Measurements from ENCODE around the gene LIN28A.

DNA sequence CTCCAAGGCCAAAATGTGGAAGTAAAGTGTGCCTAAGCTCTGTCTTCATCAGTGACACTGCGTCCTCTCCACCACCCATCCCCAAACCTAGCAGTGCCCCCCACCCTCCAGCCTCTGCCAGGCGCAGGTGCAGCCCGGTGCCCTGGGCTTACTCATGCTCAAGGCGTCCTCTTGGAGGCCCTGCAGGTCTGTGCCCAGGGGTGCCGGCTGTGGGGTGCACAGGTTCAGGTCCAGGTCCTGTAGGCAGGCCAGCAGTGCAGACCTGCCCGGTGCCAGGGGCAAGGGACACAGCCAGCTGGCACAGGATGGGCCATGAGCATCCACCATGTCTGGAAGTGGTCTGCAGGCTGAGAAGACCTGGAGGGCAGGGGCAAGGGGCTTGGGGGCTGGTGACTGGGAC, 43.2 kb upstream of the LIN28A start:
- TF ChIP-seq, protein P1, sequence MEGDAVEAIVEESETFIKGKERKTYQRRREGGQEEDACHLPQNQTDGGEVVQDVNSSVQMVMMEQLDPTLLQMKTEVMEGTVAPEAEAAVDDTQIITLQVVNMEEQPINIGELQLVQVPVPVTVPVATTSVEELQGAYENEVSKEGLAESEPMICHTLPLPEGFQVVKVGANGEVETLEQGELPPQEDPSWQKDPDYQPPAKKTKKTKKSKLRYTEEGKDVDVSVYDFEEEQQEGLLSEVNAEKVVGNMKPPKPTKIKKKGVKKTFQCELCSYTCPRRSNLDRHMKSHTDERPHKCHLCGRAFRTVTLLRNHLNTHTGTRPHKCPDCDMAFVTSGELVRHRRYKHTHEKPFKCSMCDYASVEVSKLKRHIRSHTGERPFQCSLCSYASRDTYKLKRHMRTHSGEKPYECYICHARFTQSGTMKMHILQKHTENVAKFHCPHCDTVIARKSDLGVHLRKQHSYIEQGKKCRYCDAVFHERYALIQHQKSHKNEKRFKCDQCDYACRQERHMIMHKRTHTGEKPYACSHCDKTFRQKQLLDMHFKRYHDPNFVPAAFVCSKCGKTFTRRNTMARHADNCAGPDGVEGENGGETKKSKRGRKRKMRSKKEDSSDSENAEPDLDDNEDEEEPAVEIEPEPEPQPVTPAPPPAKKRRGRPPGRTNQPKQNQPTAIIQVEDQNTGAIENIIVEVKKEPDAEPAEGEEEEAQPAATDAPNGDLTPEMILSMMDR (IDR thresholded peaks at IDR 0.05): no peak
- no peak for TF ChIP-seq POLR2AphosphoS5 (IDR thresholded peaks at IDR 0.05)

Data from sigmoid colon (tissue), 4 donors.